Neural cell (in vitro differentiated cells): ENCODE results near the gene SEZ6. TPM values are rescaled to one million over a fixed set of nuclear protein-coding genes. Genes with fewer than 3 reads are reported as not detected.

Source experiments
- H2AFZ ChIP-seq: fragments of 200-600, 300-800 bp; sonication (generic), shearing (Covaris generic); 2 replicates; pipeline ENCODE4 v1.6.0; 2014; ENCODE audit warnings: low read depth, mild to moderate bottlenecking, antibody characterized with exemption, low read length, moderate library complexity
- H3F3A ChIP-seq: fragments of 200-600 bp; shearing (Covaris generic); 2 replicates; pipeline ENCODE4 v1.6.1; 2016; ENCODE audit warnings: mild to moderate bottlenecking, moderate library complexity, mixed read lengths, antibody characterized with exemption, low read length; ENCODE audit not compliant: insufficient read depth, poor library complexity, severe bottlenecking
- H3K27ac ChIP-seq: fragments of 200-600, 300-800 bp; sonication (generic), shearing (Covaris generic); 2 replicates; pipeline ENCODE4 v1.5.1; 2014; ENCODE audit warnings: mild to moderate bottlenecking, low read length, moderate library complexity
- H3K27me3 ChIP-seq: fragments of 300-800, 200-600 bp; sonication (generic), shearing (Covaris generic); 2 replicates; pipeline ENCODE4 v1.6.0; 2014; ENCODE audit warnings: mild to moderate bottlenecking, low read depth, low read length, moderate library complexity; ENCODE audit not compliant: insufficient read depth
- H3K36me3 ChIP-seq: fragments of 300-800, 200-600 bp; sonication (generic), shearing (Covaris generic); 2 replicates; pipeline ENCODE4 v1.5.1; 2014; ENCODE audit warnings: mild to moderate bottlenecking, antibody characterized with exemption, low read length, moderate library complexity; ENCODE audit not compliant: insufficient read depth
- H3K4me2 ChIP-seq: fragments of 300-800, 200-600 bp; sonication (generic), shearing (Covaris generic); 2 replicates; pipeline ENCODE4 v1.6.0; 2014; ENCODE audit warnings: mild to moderate bottlenecking, low read length
- H3K4me3 ChIP-seq: fragments of 300-800, 200-600 bp; sonication (generic), shearing (Covaris generic); 2 replicates; pipeline ENCODE4 v1.5.1; 2014; ENCODE audit warnings: mild to moderate bottlenecking, low read length, moderate library complexity
- H3K79me2 ChIP-seq: fragments of 200-600 bp; shearing (Covaris generic); replicated peaks from 2 replicates; pipeline ENCODE4 v1.6.0; 2014; ENCODE audit warnings: mild to moderate bottlenecking, low read length, moderate library complexity; ENCODE audit not compliant: insufficient read depth
- H3K9ac ChIP-seq: fragments of 300-800, 200-600 bp; sonication (generic), shearing (Covaris generic); 2 replicates; pipeline ENCODE4 v1.6.1; 2016; ENCODE audit warnings: mild to moderate bottlenecking, low read length, mixed read lengths
- H3K9me2 ChIP-seq: fragments of 200-600 bp; shearing (Covaris generic); 2 replicates; pipeline ENCODE4 v1.6.1; 2016; ENCODE audit warnings: mild to moderate bottlenecking, low read length, mixed read lengths; ENCODE audit not compliant: insufficient read depth
- H3K9me3 ChIP-seq: fragments of 200-600, 300-800 bp; sonication (generic), shearing (Covaris generic); 2 replicates; pipeline ENCODE4 v1.6.1; 2016; ENCODE audit warnings: mild to moderate bottlenecking, mixed run types, low read length, moderate library complexity, mixed read lengths
- H4K20me1 ChIP-seq: fragments of 200-600 bp; shearing (Covaris generic); 2 replicates; pipeline ENCODE4 v1.6.1; 2016; ENCODE audit warnings: mild to moderate bottlenecking, mixed run types; ENCODE audit not compliant: insufficient read depth
- EP300 ChIP-seq: fragments of 450-650 bp; conservative IDR thresholded peaks from 2 replicates; pipeline ENCODE4 v1.6.1; 2014; ENCODE audit warnings: antibody characterized with exemption, mild to moderate bottlenecking, moderate library complexity; ENCODE audit not compliant: poor library complexity, severe bottlenecking
- EZH2 ChIP-seq: fragments of 200-600, 300-800 bp; shearing (Covaris generic), sonication (generic); IDR thresholded peaks from 2 replicates; pipeline ENCODE4 v1.6.1; 2014; ENCODE audit warnings: antibody characterized with exemption, low read length, borderline replicate concordance, mild to moderate bottlenecking; ENCODE audit not compliant: insufficient read depth, poor library complexity, severe bottlenecking
- MXI1 ChIP-seq: fragments of 450-650 bp; conservative IDR thresholded peaks from 2 replicates; pipeline ENCODE4 v1.6.1; 2014; ENCODE audit warnings: antibody characterized with exemption, mild to moderate bottlenecking; ENCODE audit not compliant: poor library complexity, severe bottlenecking
- POLR2AphosphoS5 ChIP-seq: IDR thresholded peaks from 2 replicates; pipeline ENCODE4 v1.6.1; 2012
- RAD21 ChIP-seq: fragments of 450-650 bp; conservative IDR thresholded peaks from 2 replicates; pipeline ENCODE4 v1.6.1; 2014; ENCODE audit warnings: antibody characterized with exemption, mild to moderate bottlenecking, moderate library complexity
- REST ChIP-seq: IDR thresholded peaks from 2 replicates; pipeline ENCODE4 v1.6.1; 2012; ENCODE audit warnings: borderline replicate concordance
- SMC3 ChIP-seq: fragments of 450-650 bp; conservative IDR thresholded peaks from 2 replicates; pipeline ENCODE4 v1.6.1; 2014; ENCODE audit warnings: antibody characterized with exemption, mild to moderate bottlenecking, moderate library complexity; ENCODE audit not compliant: poor library complexity
- TAF1 ChIP-seq: IDR thresholded peaks from 2 replicates; pipeline ENCODE4 v1.6.1; 2012; ENCODE audit warnings: low read depth
- polyA plus RNA-seq: library from polyadenylated mRNA; depleted of rRNA; stranded (reverse); fragments of >200 nt; gene quantifications from 2 replicates; pipeline ENCODE4 v1.2.3, GENCODE V29; 2014
- TF ChIP-seq, protein P1 (sequence below): fragments of 450-650 bp; IDR thresholded peaks from 2 replicates; pipeline ENCODE4 v1.5.1; 2014; ENCODE audit warnings: antibody characterized with exemption, mild to moderate bottlenecking, moderate library complexity; ENCODE audit not compliant: poor library complexity, severe bottlenecking

The SEZ6 gene
- polyA plus RNA-seq, 1 donor from 2014 or later, result 15.1 TPM

GRCh38 chr17:28968231-28968913 lies 37.5 kb downstream of the SEZ6 start:
- no peaks in the 10 kb centered on the region for H3K36me3 ChIP-seq
- no peak overlapping the region for H3K27ac ChIP-seq
- H3F3A ChIP-seq, result no peaks in the 10 kb centered on the region
- no peaks in the 10 kb centered on the region for H4K20me1 ChIP-seq
- no peak overlapping the region for H3K4me3 ChIP-seq
- TF ChIP-seq EZH2 (no peak), MXI1 (no peak), SMC3 (no peak), EP300 (no peak), REST (no peak), TAF1 (no peak), POLR2AphosphoS5 (no peak), RAD21 (no peak)
- TF ChIP-seq, protein P1, sequence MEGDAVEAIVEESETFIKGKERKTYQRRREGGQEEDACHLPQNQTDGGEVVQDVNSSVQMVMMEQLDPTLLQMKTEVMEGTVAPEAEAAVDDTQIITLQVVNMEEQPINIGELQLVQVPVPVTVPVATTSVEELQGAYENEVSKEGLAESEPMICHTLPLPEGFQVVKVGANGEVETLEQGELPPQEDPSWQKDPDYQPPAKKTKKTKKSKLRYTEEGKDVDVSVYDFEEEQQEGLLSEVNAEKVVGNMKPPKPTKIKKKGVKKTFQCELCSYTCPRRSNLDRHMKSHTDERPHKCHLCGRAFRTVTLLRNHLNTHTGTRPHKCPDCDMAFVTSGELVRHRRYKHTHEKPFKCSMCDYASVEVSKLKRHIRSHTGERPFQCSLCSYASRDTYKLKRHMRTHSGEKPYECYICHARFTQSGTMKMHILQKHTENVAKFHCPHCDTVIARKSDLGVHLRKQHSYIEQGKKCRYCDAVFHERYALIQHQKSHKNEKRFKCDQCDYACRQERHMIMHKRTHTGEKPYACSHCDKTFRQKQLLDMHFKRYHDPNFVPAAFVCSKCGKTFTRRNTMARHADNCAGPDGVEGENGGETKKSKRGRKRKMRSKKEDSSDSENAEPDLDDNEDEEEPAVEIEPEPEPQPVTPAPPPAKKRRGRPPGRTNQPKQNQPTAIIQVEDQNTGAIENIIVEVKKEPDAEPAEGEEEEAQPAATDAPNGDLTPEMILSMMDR, result no peak
- no peak overlapping the region for H3K9ac ChIP-seq
- no peaks in the 10 kb centered on the region for H3K9me3 ChIP-seq
- H3K9me2 ChIP-seq, result no peaks in the 10 kb centered on the region
- peak overlapping the region; percentile 25 for H3K4me2 ChIP-seq
- H2AFZ ChIP-seq, result no peak overlapping the region
- no peaks in the 10 kb centered on the region for H3K79me2 ChIP-seq
- H3K27me3 ChIP-seq, result no peaks in the 10 kb centered on the region

DNA sequence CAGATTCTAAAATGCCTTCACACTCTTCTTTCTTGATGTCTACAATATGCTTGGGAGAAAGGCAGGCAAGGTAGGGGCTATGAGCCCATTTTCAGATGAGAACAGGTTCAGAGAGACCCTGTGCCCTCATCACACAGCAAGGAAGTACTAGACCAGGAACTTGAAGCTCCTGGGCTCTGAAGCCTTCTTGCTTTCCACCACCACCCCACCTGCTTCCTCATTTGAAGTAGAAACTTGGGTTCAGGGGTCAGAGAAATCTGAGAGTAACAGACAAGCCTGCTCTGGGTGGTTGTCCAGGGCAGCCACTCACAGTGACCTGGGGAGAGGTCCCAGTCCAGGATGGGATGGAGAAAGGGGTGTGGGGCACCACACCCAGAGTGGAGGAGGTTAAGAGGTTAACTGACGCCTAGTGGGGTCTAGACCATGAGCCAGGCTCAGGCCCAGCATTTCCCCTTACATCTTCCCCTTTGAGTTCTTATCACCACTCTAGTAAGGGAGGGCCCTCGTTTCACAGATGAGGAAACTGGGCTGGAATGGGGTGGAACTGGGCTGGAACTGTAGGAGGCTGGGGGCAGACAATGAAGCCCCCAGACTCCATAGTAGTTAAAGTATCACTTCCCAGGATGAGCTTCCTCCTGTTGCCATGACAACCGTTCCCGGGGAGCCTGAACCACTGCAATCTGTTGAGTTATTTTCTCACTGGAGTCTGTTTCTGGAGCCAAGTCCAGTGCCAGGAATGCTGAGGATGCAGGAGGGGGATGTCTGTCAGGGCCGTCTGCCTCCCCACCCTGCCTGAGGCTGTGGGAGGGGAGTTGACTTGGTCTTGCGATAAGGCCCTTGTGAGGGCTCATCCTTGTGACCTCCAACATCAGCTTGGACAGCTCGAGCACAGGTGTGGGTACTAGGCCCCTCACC lies 38.4 kb downstream of the SEZ6 start:
- Histone ChIP-seq H3K36me3 (no peaks in the 10 kb centered on the region), H3K9me2 (no peaks in the 10 kb centered on the region), H3K27me3 (no peaks in the 10 kb centered on the region), H2AFZ (no peak overlapping the region), H3K4me3 (no peak overlapping the region), H3K9ac (no peak overlapping the region), H3F3A (no peaks in the 10 kb centered on the region), H3K4me2 (peak overlapping the region; percentile 25), H3K9me3 (no peaks in the 10 kb centered on the region), H4K20me1 (no peaks in the 10 kb centered on the region), H3K27ac (no peak overlapping the region), H3K79me2 (no peaks in the 10 kb centered on the region)
- TF ChIP-seq POLR2AphosphoS5 (no peak), SMC3 (no peak), EZH2 (no peak), REST (no peak), MXI1 (no peak), RAD21 (no peak), TAF1 (no peak), EP300 (no peak)
- TF ChIP-seq, protein P1, result no peak
